ENCODE results near the gene RASSF10. TPM values are rescaled to one million over a fixed set of nuclear protein-coding genes. Genes with fewer than 3 reads are reported as not detected.

RASSF10 gene
- total and polyA plus RNA-seq, 9 donors: 0.20 to 1.6 (median 0.41) TPM

- no peaks in the 10 kb centered on the region for H3K36me3 ChIP-seq (ENCODE audit: control insufficient read depth, insufficient read depth, low read length)
- WGBS (ENCODE audit: insufficient coverage): 62% methylated on average over 5 of the region's 5 CpGs
- H3K9me3 ChIP-seq (replicated peaks; ENCODE audit: control insufficient read depth, low read depth, low read length): no peaks in the 10 kb centered on the region
- no peak overlapping the region for H3K27ac ChIP-seq (ENCODE audit: low read length)
- no peaks in the 10 kb centered on the region for H3K4me1 ChIP-seq (ENCODE audit: control insufficient read depth, insufficient read depth, low read length)
- peaks cover 5% of the 10 kb centered on the region for H3K27me3 ChIP-seq (ENCODE audit: control insufficient read depth, insufficient read depth, low read length)
- no peak overlapping the region for H3K4me3 ChIP-seq (ENCODE audit: low read length)
- DNase-seq: no peak
Measured at GRCh38 chr11:13052130-13052571, 43.0 kb downstream of the RASSF10 start.

GRCh38 chr11:13053255-13053917 lies 44.3 kb downstream of the RASSF10 start:
- no peak for DNase-seq
- H3K27ac ChIP-seq (ENCODE audit: low read length): no peak overlapping the region
- WGBS (ENCODE audit: insufficient coverage): 77% methylated on average over 5 of the region's 6 CpGs
- H3K27me3 ChIP-seq (ENCODE audit: control insufficient read depth, insufficient read depth, low read length): peaks cover 5% of the 10 kb centered on the region
- no peak overlapping the region for H3K4me3 ChIP-seq (ENCODE audit: low read length)
- H3K36me3 ChIP-seq (ENCODE audit: control insufficient read depth, insufficient read depth, low read length): no peaks in the 10 kb centered on the region
- no peaks in the 10 kb centered on the region for H3K9me3 ChIP-seq (replicated peaks; ENCODE audit: control insufficient read depth, low read depth, low read length)
- H3K4me1 ChIP-seq (ENCODE audit: control insufficient read depth, insufficient read depth, low read length): no peaks in the 10 kb centered on the region

DNA sequence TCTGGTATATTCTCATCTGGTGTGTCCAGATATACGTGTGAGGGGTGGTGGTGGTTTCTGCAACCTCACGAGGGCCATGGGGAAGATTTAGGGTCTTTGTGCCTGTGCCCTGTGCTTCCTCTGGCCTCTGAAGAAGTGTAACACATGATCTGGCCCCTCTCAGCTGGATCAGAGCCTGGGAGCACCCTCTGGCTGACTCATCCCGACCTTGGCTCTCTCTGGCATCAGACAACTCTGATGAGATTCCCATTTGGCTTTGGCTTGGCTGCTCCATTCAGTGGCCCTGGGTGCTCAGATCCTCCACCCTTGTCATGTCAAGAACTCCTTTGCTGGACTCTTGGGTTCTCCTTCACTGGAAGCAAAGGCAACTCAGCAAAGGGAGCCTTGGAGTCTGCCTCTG lies 45.2 kb downstream of the RASSF10 start:
- DNase-seq: no peak
- Histone ChIP-seq H3K9me3 (replicated peaks; ENCODE audit: control insufficient read depth, low read depth, low read length) (no peaks in the 10 kb centered on the region), H3K27me3 (ENCODE audit: control insufficient read depth, insufficient read depth, low read length) (peaks cover 5% of the 10 kb centered on the region), H3K4me3 (ENCODE audit: low read length) (no peak overlapping the region), H3K36me3 (ENCODE audit: control insufficient read depth, insufficient read depth, low read length) (no peaks in the 10 kb centered on the region), H3K27ac (ENCODE audit: low read length) (no peak overlapping the region), H3K4me1 (ENCODE audit: control insufficient read depth, insufficient read depth, low read length) (no peaks in the 10 kb centered on the region)
- WGBS (ENCODE audit: insufficient coverage): 95% methylated on average over 2 of the region's 3 CpGs

GRCh38 chr11:13055200-13055599 lies 46.1 kb downstream of the RASSF10 start:
- Histone ChIP-seq H3K27ac (ENCODE audit: low read length) (no peak overlapping the region), H3K9me3 (replicated peaks; ENCODE audit: control insufficient read depth, low read depth, low read length) (no peaks in the 10 kb centered on the region), H3K4me1 (ENCODE audit: control insufficient read depth, insufficient read depth, low read length) (no peaks in the 10 kb centered on the region), H3K4me3 (ENCODE audit: low read length) (no peak overlapping the region), H3K36me3 (ENCODE audit: control insufficient read depth, insufficient read depth, low read length) (no peaks in the 10 kb centered on the region), H3K27me3 (ENCODE audit: control insufficient read depth, insufficient read depth, low read length) (peaks cover 5% of the 10 kb centered on the region)
- DNase-seq: no peak
- WGBS (ENCODE audit: insufficient coverage): no CpG with 5 or more reads among the region's 2 CpGs

- WGBS (ENCODE audit: insufficient coverage): 100% methylated on average over 2 of the region's 3 CpGs
- H3K36me3 ChIP-seq (ENCODE audit: control insufficient read depth, insufficient read depth, low read length): no peaks in the 10 kb centered on the region
- no peaks in the 10 kb centered on the region for H3K4me1 ChIP-seq (ENCODE audit: control insufficient read depth, insufficient read depth, low read length)
- no peak overlapping the region for H3K4me3 ChIP-seq (ENCODE audit: low read length)
- no peak for DNase-seq
- H3K27ac ChIP-seq (ENCODE audit: low read length): no peak overlapping the region
- H3K9me3 ChIP-seq (replicated peaks; ENCODE audit: control insufficient read depth, low read depth, low read length): no peaks in the 10 kb centered on the region
- peaks cover 2% of the 10 kb centered on the region for H3K27me3 ChIP-seq (ENCODE audit: control insufficient read depth, insufficient read depth, low read length)
Measured at GRCh38 chr11:13061294-13061990, 52.3 kb downstream of the RASSF10 start.
